ENCODE data around the gene ARHGAP24. TPM values are rescaled to one million over a fixed set of nuclear protein-coding genes. Genes with fewer than 3 reads are reported as not detected.

Gene ARHGAP24
- total RNA-seq, 1 experiment from 2014 or later, result 1.3 TPM

DNA sequence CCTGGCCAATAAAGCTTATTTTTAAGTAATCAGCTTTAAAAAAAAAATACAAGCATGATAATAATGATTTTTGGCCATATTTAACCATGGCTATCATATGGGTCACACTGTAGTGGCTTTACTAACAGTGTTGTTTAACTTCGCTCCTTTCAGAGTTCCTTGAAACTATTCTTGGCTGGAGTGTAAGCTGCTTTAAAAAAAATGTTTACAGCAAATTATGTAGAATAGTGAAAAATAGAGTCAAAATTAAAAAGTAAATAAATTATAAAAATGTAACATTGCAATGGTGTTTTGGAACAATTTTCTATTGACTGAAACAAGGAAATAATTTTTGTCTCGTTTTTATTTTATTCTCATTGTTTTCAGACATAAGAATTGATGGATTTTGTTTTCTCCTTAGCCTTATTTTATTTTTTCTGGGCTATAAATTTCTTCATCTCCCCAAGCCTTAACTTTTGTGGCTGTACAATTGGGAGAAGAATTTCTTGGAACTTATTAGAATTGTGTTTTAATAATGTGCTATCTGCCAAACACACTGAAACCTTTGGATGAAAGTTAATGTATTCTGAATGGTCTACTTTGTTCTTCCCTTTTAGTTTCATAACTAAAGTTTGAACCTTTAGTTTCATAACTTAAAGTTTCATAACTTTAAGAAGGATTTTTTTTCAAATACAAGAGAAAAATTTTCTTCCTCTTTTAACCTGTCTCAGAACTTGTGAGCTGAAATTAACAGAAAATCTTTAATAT, 182.0 kb downstream of the ARHGAP24 start:
- BruUV-seq (replicated peaks), result no TSS peak
- CTCF ChIA-PET, result no interaction called here
- no peak for DNase-seq (ENCODE audit: low read depth, low spot score)

More for the DNA sequence above, 182.0 kb downstream of the ARHGAP24 start:
- Histone ChIP-seq H3K27ac (ENCODE audit: low read depth, low read length) (no peak overlapping the region), H4K20me1 (ENCODE audit: insufficient read depth) (no peaks in the 10 kb centered on the region), H3K4me1 (ENCODE audit: control insufficient read depth in 1 of 2, insufficient read depth in 2 of 2, low read length in 2 of 2) (no peaks in the 10 kb centered on the region), H3K36me3 (ENCODE audit: control insufficient read depth in 1 of 2, insufficient read depth in 2 of 2, low read length in 2 of 2) (no peaks in the 10 kb centered on the region), H3K4me2 (ENCODE audit: low read length) (no peak overlapping the region), H3K27me3 (ENCODE audit: insufficient read depth, low read length) (no peaks in the 10 kb centered on the region), H3K79me2 (ENCODE audit: insufficient read depth, low read length) (no peaks in the 10 kb centered on the region), H3K9ac (ENCODE audit: low read length) (no peak overlapping the region), H3K9me2 (ENCODE audit: insufficient read depth) (no peaks in the 10 kb centered on the region), H2AFZ (ENCODE audit: low read depth, low read length, poor library complexity, severe bottlenecking) (no peak overlapping the region), H3K4me3 (replicated peaks in 1 of 2; ENCODE audit: low read depth in 1 of 2, low read length in 2 of 2) (no peak overlapping the region), H3K9me3 (ENCODE audit: control insufficient read depth in 1 of 2, insufficient read depth in 1 of 2, low read depth in 1 of 2, low read length in 2 of 2) (no peaks in the 10 kb centered on the region)
- ChIA-PET POLR2A (no interaction called here), RAD21 (ENCODE audit: low non-redundant PET in 1 of 2, low total read pairs in 2 of 2, uncharacterized antibody in 2 of 2, unreplicated experiment in 2 of 2) (no interaction called here)
- intact Hi-C loops (cut with micrococcal nuclease), result no loop called here
- ATAC-seq, result no peak
- TF ChIP-seq, protein P1, sequence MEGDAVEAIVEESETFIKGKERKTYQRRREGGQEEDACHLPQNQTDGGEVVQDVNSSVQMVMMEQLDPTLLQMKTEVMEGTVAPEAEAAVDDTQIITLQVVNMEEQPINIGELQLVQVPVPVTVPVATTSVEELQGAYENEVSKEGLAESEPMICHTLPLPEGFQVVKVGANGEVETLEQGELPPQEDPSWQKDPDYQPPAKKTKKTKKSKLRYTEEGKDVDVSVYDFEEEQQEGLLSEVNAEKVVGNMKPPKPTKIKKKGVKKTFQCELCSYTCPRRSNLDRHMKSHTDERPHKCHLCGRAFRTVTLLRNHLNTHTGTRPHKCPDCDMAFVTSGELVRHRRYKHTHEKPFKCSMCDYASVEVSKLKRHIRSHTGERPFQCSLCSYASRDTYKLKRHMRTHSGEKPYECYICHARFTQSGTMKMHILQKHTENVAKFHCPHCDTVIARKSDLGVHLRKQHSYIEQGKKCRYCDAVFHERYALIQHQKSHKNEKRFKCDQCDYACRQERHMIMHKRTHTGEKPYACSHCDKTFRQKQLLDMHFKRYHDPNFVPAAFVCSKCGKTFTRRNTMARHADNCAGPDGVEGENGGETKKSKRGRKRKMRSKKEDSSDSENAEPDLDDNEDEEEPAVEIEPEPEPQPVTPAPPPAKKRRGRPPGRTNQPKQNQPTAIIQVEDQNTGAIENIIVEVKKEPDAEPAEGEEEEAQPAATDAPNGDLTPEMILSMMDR (IDR thresholded peaks at IDR 0.05 in 2 of 3, conservative IDR thresholded peaks at IDR 0.05 in 1 of 3; ENCODE audit: borderline replicate concordance in 1 of 3, insufficient read depth in 1 of 3, low read depth in 2 of 3, low read length in 2 of 3), result no peak
- TF ChIP-seq SP1 (IDR thresholded peaks at IDR 0.05; ENCODE audit: low read depth) (no peak), POLR2AphosphoS5 (IDR thresholded peaks at IDR 0.05; ENCODE audit: low read depth, low read length) (no peak), FOSL1 (IDR thresholded peaks at IDR 0.05; ENCODE audit: low read depth) (no peak), EGR1 (IDR thresholded peaks at IDR 0.05; ENCODE audit: low read depth) (no peak), CEBPB (IDR thresholded peaks at IDR 0.05; ENCODE audit: low read depth) (no peak), SRF (IDR thresholded peaks at IDR 0.05; ENCODE audit: low read depth) (no peak), CBX3 (IDR thresholded peaks at IDR 0.05; ENCODE audit: low read depth) (no peak), ZNF274 (IDR thresholded peaks at IDR 0.05; ENCODE audit: low read depth, low read length) (no peak), EZH2phosphoT487 (IDR thresholded peaks at IDR 0.05; ENCODE audit: borderline replicate concordance) (no peak), SIN3A (IDR thresholded peaks at IDR 0.05; ENCODE audit: low read depth) (no peak), EZH2 (IDR thresholded peaks at IDR 0.05) (no peak), POLR2A (IDR thresholded peaks at IDR 0.05; ENCODE audit: borderline replicate concordance, extremely low read depth, insufficient read depth, insufficient read length) (no peak), RAD21 (IDR thresholded peaks at IDR 0.05; ENCODE audit: low read depth) (no peak)
- TF ChIP-seq, protein P2, sequence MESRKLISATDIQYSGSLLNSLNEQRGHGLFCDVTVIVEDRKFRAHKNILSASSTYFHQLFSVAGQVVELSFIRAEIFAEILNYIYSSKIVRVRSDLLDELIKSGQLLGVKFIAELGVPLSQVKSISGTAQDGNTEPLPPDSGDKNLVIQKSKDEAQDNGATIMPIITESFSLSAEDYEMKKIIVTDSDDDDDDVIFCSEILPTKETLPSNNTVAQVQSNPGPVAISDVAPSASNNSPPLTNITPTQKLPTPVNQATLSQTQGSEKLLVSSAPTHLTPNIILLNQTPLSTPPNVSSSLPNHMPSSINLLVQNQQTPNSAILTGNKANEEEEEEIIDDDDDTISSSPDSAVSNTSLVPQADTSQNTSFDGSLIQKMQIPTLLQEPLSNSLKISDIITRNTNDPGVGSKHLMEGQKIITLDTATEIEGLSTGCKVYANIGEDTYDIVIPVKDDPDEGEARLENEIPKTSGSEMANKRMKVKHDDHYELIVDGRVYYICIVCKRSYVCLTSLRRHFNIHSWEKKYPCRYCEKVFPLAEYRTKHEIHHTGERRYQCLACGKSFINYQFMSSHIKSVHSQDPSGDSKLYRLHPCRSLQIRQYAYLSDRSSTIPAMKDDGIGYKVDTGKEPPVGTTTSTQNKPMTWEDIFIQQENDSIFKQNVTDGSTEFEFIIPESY (IDR thresholded peaks at IDR 0.05; ENCODE audit: extremely low read depth, insufficient replicate concordance, low read length), result no peak
- TF ChIP-seq, protein P3, sequence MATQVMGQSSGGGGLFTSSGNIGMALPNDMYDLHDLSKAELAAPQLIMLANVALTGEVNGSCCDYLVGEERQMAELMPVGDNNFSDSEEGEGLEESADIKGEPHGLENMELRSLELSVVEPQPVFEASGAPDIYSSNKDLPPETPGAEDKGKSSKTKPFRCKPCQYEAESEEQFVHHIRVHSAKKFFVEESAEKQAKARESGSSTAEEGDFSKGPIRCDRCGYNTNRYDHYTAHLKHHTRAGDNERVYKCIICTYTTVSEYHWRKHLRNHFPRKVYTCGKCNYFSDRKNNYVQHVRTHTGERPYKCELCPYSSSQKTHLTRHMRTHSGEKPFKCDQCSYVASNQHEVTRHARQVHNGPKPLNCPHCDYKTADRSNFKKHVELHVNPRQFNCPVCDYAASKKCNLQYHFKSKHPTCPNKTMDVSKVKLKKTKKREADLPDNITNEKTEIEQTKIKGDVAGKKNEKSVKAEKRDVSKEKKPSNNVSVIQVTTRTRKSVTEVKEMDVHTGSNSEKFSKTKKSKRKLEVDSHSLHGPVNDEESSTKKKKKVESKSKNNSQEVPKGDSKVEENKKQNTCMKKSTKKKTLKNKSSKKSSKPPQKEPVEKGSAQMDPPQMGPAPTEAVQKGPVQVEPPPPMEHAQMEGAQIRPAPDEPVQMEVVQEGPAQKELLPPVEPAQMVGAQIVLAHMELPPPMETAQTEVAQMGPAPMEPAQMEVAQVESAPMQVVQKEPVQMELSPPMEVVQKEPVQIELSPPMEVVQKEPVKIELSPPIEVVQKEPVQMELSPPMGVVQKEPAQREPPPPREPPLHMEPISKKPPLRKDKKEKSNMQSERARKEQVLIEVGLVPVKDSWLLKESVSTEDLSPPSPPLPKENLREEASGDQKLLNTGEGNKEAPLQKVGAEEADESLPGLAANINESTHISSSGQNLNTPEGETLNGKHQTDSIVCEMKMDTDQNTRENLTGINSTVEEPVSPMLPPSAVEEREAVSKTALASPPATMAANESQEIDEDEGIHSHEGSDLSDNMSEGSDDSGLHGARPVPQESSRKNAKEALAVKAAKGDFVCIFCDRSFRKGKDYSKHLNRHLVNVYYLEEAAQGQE (IDR thresholded peaks at IDR 0.05; ENCODE audit: low read depth), result no peak
